ENCODE results near the gene ZNF296. TPM values are rescaled to one million over a fixed set of nuclear protein-coding genes. Genes with fewer than 3 reads are reported as not detected.

ZNF296 gene
- total and polyA plus RNA-seq, 2 donors from 2014 or later: 1.2 to 2.1 TPM

DNA sequence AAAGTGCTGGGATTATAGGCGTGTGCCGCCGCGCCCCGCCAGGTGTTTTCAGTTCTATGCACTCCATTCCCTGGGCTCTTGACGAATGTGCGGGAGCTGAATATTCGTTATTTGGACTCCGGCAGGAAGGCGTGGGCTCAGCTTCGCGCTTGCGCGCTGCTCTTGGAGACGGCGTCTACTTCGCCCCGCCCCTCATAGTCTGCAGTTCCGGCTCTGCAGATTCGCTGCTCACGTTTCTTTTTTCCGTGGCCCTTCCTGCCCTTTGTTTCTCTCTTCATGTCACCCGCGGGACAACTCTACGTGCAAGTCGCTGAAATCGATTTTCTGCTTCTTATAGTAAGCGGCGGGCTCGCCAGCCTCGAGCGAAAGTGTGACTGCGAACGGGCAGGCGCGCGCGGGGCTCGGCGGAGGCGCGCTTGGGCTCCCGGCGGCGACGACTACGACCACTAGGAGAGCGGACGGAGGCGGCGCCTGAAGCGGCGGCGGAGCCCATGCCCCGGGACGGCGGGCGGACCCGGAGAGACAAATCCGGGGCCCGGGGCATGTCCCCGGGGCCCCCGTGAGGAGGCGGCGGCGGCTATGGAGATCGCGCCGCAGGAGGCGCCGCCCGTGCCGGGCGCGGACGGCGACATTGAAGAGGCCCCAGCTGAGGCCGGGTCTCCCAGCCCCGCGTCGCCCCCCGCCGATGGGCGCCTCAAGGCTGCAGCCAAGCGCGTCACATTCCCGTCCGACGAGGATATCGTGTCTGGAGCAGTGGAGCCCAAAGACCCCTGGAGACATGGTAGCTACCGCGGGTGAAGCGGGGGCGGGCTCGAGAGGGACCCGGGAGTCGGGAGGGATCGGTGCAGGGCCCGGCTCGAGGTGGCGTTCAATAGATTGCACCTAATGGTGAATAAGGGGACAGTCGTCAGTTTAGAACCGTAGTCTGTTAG, 16.7 kb upstream of the ZNF296 start, which contains the start of gene PPP1R37:
TSS of gene PPP1R37 (plus strand) at position 433 of the 932 bp plus-strand sequence. CDS start at position 580, 147 bp downstream.
- peak within 1 kb of the TSS; percentile 77 to 91 (median 90) for H3K9ac ChIP-seq (ENCODE audit: low read length in 3 of 3)
- H3K9me3 ChIP-seq (ENCODE audit: control insufficient read depth in 2 of 3, insufficient read depth in 1 of 3, low read length in 3 of 3): no peaks in the 10 kb centered on the region
- no peaks in the 10 kb centered on the region for H3K27me3 ChIP-seq (ENCODE audit: control insufficient read depth, insufficient read depth, low read length)
- DNase-seq: peak; percentile 96 to 99 (median 98)
- H3K36me3 ChIP-seq (ENCODE audit: control insufficient read depth in 2 of 3, insufficient read depth in 3 of 3, low read length in 3 of 3): peaks cover 0 to 7% (median 0%) of the 10 kb centered on the region in 3 donors
- H3K4me3 ChIP-seq (ENCODE audit: low read length in 3 of 3): peak within 1 kb of the TSS; percentile 77 to 93 (median 82)
- H3K4me1 ChIP-seq (ENCODE audit: control insufficient read depth in 2 of 3, insufficient read depth in 2 of 3, low read depth in 1 of 3, low read length in 3 of 3): peaks cover 2 to 36% (median 35%) of the 10 kb centered on the region in 3 donors
- no peak for FAIRE-seq
- TF ChIP-seq, protein P1, sequence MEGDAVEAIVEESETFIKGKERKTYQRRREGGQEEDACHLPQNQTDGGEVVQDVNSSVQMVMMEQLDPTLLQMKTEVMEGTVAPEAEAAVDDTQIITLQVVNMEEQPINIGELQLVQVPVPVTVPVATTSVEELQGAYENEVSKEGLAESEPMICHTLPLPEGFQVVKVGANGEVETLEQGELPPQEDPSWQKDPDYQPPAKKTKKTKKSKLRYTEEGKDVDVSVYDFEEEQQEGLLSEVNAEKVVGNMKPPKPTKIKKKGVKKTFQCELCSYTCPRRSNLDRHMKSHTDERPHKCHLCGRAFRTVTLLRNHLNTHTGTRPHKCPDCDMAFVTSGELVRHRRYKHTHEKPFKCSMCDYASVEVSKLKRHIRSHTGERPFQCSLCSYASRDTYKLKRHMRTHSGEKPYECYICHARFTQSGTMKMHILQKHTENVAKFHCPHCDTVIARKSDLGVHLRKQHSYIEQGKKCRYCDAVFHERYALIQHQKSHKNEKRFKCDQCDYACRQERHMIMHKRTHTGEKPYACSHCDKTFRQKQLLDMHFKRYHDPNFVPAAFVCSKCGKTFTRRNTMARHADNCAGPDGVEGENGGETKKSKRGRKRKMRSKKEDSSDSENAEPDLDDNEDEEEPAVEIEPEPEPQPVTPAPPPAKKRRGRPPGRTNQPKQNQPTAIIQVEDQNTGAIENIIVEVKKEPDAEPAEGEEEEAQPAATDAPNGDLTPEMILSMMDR (IDR thresholded peaks at IDR 0.05; ENCODE audit: borderline replicate concordance, extremely low read depth, insufficient read depth): peak; percentile 25
- peak within 1 kb of the TSS; percentile 96 to 98 for H3K27ac ChIP-seq (ENCODE audit: low read depth in 2 of 2, low read length in 2 of 2)
- intact Hi-C loops (cut with DNase I): no loop called here

- peaks cover 2 to 28% (median 24%) of the 10 kb centered on the region in 3 donors for H3K4me1 ChIP-seq (ENCODE audit: control insufficient read depth in 2 of 3, insufficient read depth in 2 of 3, low read depth in 1 of 3, low read length in 3 of 3)
These were observed 15.0 kb upstream of the ZNF296 start for GRCh38 chr19:45091031-45091923.

GRCh38 chr19:45090606-45091005, 14.3 kb upstream of the ZNF296 start:
- Histone ChIP-seq H3K4me3 (ENCODE audit: low read length in 3 of 3) (peak overlapping the region; percentile 72 to 94 (median 77)), H3K9ac (ENCODE audit: low read length in 3 of 3) (peak overlapping the region in 2 of 3 donors; percentile 41 to 54), H3K9me3 (ENCODE audit: control insufficient read depth in 2 of 3, insufficient read depth in 1 of 3, low read length in 3 of 3) (no peaks in the 10 kb centered on the region), H3K27ac (ENCODE audit: low read depth in 2 of 2, low read length in 2 of 2) (peak overlapping the region; percentile 68 to 71), H3K36me3 (ENCODE audit: control insufficient read depth in 2 of 3, insufficient read depth in 3 of 3, low read length in 3 of 3) (peaks cover 0 to 7% (median 0%) of the 10 kb centered on the region in 3 donors), H3K4me1 (ENCODE audit: control insufficient read depth in 2 of 3, insufficient read depth in 2 of 3, low read depth in 1 of 3, low read length in 3 of 3) (peaks cover 2 to 22% (median 21%) of the 10 kb centered on the region in 3 donors), H3K27me3 (ENCODE audit: control insufficient read depth, insufficient read depth, low read length) (no peaks in the 10 kb centered on the region)
- TF ChIP-seq, protein P1 (IDR thresholded peaks at IDR 0.05; ENCODE audit: borderline replicate concordance, extremely low read depth, insufficient read depth): no peak
- no peak for DNase-seq
- intact Hi-C loops (cut with DNase I): no loop called here
- no peak for FAIRE-seq

More at GRCh38 chr19:45091031-45091923, 15.0 kb upstream of the ZNF296 start:
- H3K4me3 ChIP-seq (ENCODE audit: low read length in 3 of 3): peak overlapping the region; percentile 77 to 94 (median 82)
- intact Hi-C loops (cut with DNase I): no loop called here
- H3K9me3 ChIP-seq (ENCODE audit: control insufficient read depth in 2 of 3, insufficient read depth in 1 of 3, low read length in 3 of 3): no peaks in the 10 kb centered on the region
- TF ChIP-seq, protein P1 (IDR thresholded peaks at IDR 0.05; ENCODE audit: borderline replicate concordance, extremely low read depth, insufficient read depth): no peak
- H3K27ac ChIP-seq (ENCODE audit: low read depth in 2 of 2, low read length in 2 of 2): peak overlapping the region; percentile 68 to 74
- peak; percentile 99 to 100 (median 99) for DNase-seq
- H3K27me3 ChIP-seq (ENCODE audit: control insufficient read depth, insufficient read depth, low read length): no peaks in the 10 kb centered on the region
- FAIRE-seq: peak; percentile 97
- peak overlapping the region; percentile 54 to 91 (median 90) for H3K9ac ChIP-seq (ENCODE audit: low read length in 3 of 3)
- H3K36me3 ChIP-seq (ENCODE audit: control insufficient read depth in 2 of 3, insufficient read depth in 3 of 3, low read length in 3 of 3): peaks cover 0 to 7% (median 0%) of the 10 kb centered on the region in 3 donors

All from kidney (tissue), 14 donors.